ENCODE measurements around the gene PEX11A. TPM values are rescaled to one million over a fixed set of nuclear protein-coding genes. Genes with fewer than 3 reads are reported as not detected.

PEX11A gene
- total and polyA plus RNA-seq, 8 donors, result 2.3 to 11.2 (median 6.8) TPM; not detected in 1

GRCh38 chr15:89652666-89653065 lies 37.9 kb downstream of the PEX11A start:
- Histone ChIP-seq H3K4me3 (no peak overlapping the region), H3K27ac (no peak overlapping the region), H3K27me3 (peaks cover 0 to 29% (median 11%) of the 10 kb centered on the region in 3 donors), H3K4me1 (peaks cover 10 to 22% (median 17%) of the 10 kb centered on the region in 4 donors), H3K9me3 (no peaks in the 10 kb centered on the region), H3K36me3 (peaks cover 0 to 16% (median 2%) of the 10 kb centered on the region in 4 donors)
- 78 to 93% (median 83%) methylated on average over 7 to 16 of the region's 16 CpGs for WGBS, 5 donors
- no peak for DNase-seq
- TF ChIP-seq CTCF (IDR thresholded peaks at IDR 0.05) (no peak), EP300 (IDR thresholded peaks at IDR 0.05) (no peak), POLR2A (IDR thresholded peaks at IDR 0.05) (no peak), POLR2AphosphoS5 (IDR thresholded peaks at IDR 0.05) (no peak)
- intact Hi-C loops (cut with DNase I; ENCODE audit: low total_unique reads), result no loop called here

GRCh38 chr15:89652131-89652530 lies 38.4 kb downstream of the PEX11A start:
- peaks cover 0 to 29% (median 11%) of the 10 kb centered on the region in 3 donors for H3K27me3 ChIP-seq
- intact Hi-C loops (cut with DNase I; ENCODE audit: low total_unique reads), result no loop called here
- peaks cover 0 to 16% (median 2%) of the 10 kb centered on the region in 4 donors for H3K36me3 ChIP-seq
- H3K4me1 ChIP-seq, result peaks cover 10 to 27% (median 21%) of the 10 kb centered on the region in 4 donors
- TF ChIP-seq CTCF (IDR thresholded peaks at IDR 0.05) (no peak), POLR2AphosphoS5 (IDR thresholded peaks at IDR 0.05) (no peak), EP300 (IDR thresholded peaks at IDR 0.05) (no peak), POLR2A (IDR thresholded peaks at IDR 0.05) (no peak)
- WGBS, 5 donors, result 75 to 84% (median 82%) methylated on average over 7 of the region's 7 CpGs
- H3K9me3 ChIP-seq, result no peaks in the 10 kb centered on the region
- no peak overlapping the region for H3K4me3 ChIP-seq
- no peak for DNase-seq
- H3K27ac ChIP-seq, result no peak overlapping the region

- WGBS, 5 donors, result 90 to 95% (median 93%) methylated on average over 4 to 15 of the region's 15 CpGs
- TF ChIP-seq CTCF (IDR thresholded peaks at IDR 0.05), result no peak
- TF ChIP-seq POLR2A (IDR thresholded peaks at IDR 0.05), result no peak
- TF ChIP-seq EP300 (IDR thresholded peaks at IDR 0.05), result no peak
- no peak for TF ChIP-seq POLR2AphosphoS5 (IDR thresholded peaks at IDR 0.05)
- DNase-seq, result no peak
- intact Hi-C loops (cut with DNase I; ENCODE audit: low total_unique reads), result loop anchor here (10.0 kb wide), 1 partner anchor 95 kb away; no protein-coding TSS in a partner anchor
- Histone ChIP-seq H3K27ac (no peak overlapping the region), H3K4me3 (no peak overlapping the region), H3K27me3 (peaks cover 0 to 12% (median 2%) of the 10 kb centered on the region in 3 donors), H3K36me3 (peaks cover 0 to 26% (median 4%) of the 10 kb centered on the region in 4 donors), H3K4me1 (peaks cover 5 to 20% (median 12%) of the 10 kb centered on the region in 4 donors), H3K9me3 (no peaks in the 10 kb centered on the region)
These were observed 40.8 kb downstream of the PEX11A start for GRCh38 chr15:89649716-89650115.

GRCh38 chr15:89649013-89649625 lies 41.4 kb downstream of the PEX11A start:
- 96 to 97% (median 96%) methylated on average over 21 to 37 of the region's 37 CpGs for WGBS, 5 donors
- H3K27ac ChIP-seq, result no peak overlapping the region
- no peaks in the 10 kb centered on the region for H3K9me3 ChIP-seq
- TF ChIP-seq POLR2A (IDR thresholded peaks at IDR 0.05), result no peak
- TF ChIP-seq POLR2AphosphoS5 (IDR thresholded peaks at IDR 0.05), result no peak
- TF ChIP-seq EP300 (IDR thresholded peaks at IDR 0.05), result no peak
- no peak for TF ChIP-seq CTCF (IDR thresholded peaks at IDR 0.05)
- H3K4me3 ChIP-seq, result no peak overlapping the region
- DNase-seq, result no peak
- H3K27me3 ChIP-seq, result peaks cover 0 to 6% (median 0%) of the 10 kb centered on the region in 3 donors
- peaks cover 0 to 29% (median 5%) of the 10 kb centered on the region in 4 donors for H3K36me3 ChIP-seq
- H3K4me1 ChIP-seq, result peaks cover 0 to 14% (median 7%) of the 10 kb centered on the region in 4 donors
- intact Hi-C loops (cut with DNase I; ENCODE audit: low total_unique reads), result loop anchor here (10.0 kb wide), 1 partner anchor 96 kb away; no protein-coding TSS in a partner anchor
